Panc1 (cell line): ENCODE measurements around the gene PARP15. TPM values are rescaled to one million over a fixed set of nuclear protein-coding genes. Genes with fewer than 3 reads are reported as not detected.

Experiments used
- ATAC-seq: fragments of 200-7000 bp; cut with Tn5 transposase; 2 replicates; pipeline ENCODE4 v1.9.1; 2020; ENCODE audit warnings: mild to moderate bottlenecking, moderate library complexity
- BruUV-seq: library from RNA; stranded (reverse); fragments of 400-500 nt; replicated peaks from 2 replicates; lab custom pipeline; 2021; lab: Mats Ljungman, UMichigan
- CTCF ChIA-PET: fragments of 300-600 bp; sonication (Branson Sonifier 250); formaldehyde crosslinking; loops from one replicate; lab custom pipeline; 2022; ENCODE audit warnings: antibody characterized with exemption; lab: Charles Lee
- POLR2A ChIA-PET: fragments of 300-600 bp; sonication (Branson Sonifier 250); formaldehyde crosslinking; loops from one replicate; lab custom pipeline; 2022; ENCODE audit warnings: antibody characterized with exemption; lab: Charles Lee
- DNase-seq: peaks from one replicate; pipeline ENCODE4 v3.0.0-alpha.2; 2010; ENCODE audit warnings: low read depth, low spot score
- H3K27ac ChIP-seq: 2 replicates; pipeline ENCODE4 v1.5.1; 2011; ENCODE audit warnings: mild to moderate bottlenecking, low read length, inconsistent platforms
- H3K27me3 ChIP-seq: fragments of 200-500 bp; sonication (Bioruptor generic); 2 replicates; pipeline ENCODE4 v1.6.0; 2014; ENCODE audit warnings: low read length, inconsistent platforms; ENCODE audit not compliant: control insufficient read depth, insufficient read depth
- H3K36me3 ChIP-seq: fragments of 200-500 bp; sonication (Bioruptor generic); 2 replicates; pipeline ENCODE4 v1.5.1; 2014; ENCODE audit warnings: inconsistent platforms, mild to moderate bottlenecking, low read length, moderate library complexity; ENCODE audit not compliant: control insufficient read depth, insufficient read depth
- H3K4me1 ChIP-seq: 2 replicates; pipeline ENCODE4 v1.5.1; 2011; ENCODE audit warnings: inconsistent platforms, mild to moderate bottlenecking, low read length, moderate library complexity; ENCODE audit not compliant: control insufficient read depth, insufficient read depth
- H3K4me3 ChIP-seq, 2 experiments: 2 replicates each; pipeline ENCODE4 v1.5.1; 2011 to 2012; ENCODE audit warnings: low read depth in 2 of 2, low read length in 2 of 2, mild to moderate bottlenecking in 2 of 2, inconsistent platforms in 1 of 2, moderate library complexity in 1 of 2
- H3K9me3 ChIP-seq: fragments of 200-500 bp; sonication (Bioruptor generic); 2 replicates; pipeline ENCODE4 v1.5.1; 2014; ENCODE audit warnings: low read depth, mild to moderate bottlenecking, inconsistent platforms, low read length, moderate library complexity; ENCODE audit not compliant: control insufficient read depth, insufficient read depth
- CTCF ChIP-seq: fragments of 450-650 bp; IDR thresholded peaks from 2 replicates; pipeline ENCODE4 v1.5.1; 2017; ENCODE audit warnings: mild to moderate bottlenecking
- POLR2AphosphoS5 ChIP-seq: IDR thresholded peaks from 2 replicates; pipeline ENCODE4 v1.6.1; 2012; ENCODE audit warnings: mild to moderate bottlenecking, low read depth, low read length, moderate library complexity
- REST ChIP-seq, 2 experiments: IDR thresholded peaks; 2 replicates each; pipeline ENCODE4 v1.6.1; 2011 to 2012; ENCODE audit warnings: low read depth in 2 of 2, control low read depth in 1 of 2, low read length in 1 of 2, mild to moderate bottlenecking in 1 of 2, moderate library complexity in 1 of 2; ENCODE audit not compliant: insufficient read depth in 1 of 2
- SIN3A ChIP-seq: IDR thresholded peaks from 2 replicates; pipeline ENCODE4 v1.6.1; 2012; ENCODE audit warnings: low read depth, mild to moderate bottlenecking, low read length, moderate library complexity, borderline replicate concordance; ENCODE audit not compliant: insufficient read depth
- TCF7L2 ChIP-seq: IDR thresholded peaks from 2 replicates; pipeline ENCODE4 v1.6.1; 2011; ENCODE audit warnings: mild to moderate bottlenecking, low read depth, low read length, inconsistent platforms
- in situ Hi-C: cut with HindIII; loops from 2 replicates; pipeline ENCODE4 v1.10.0; 2016; ENCODE audit warnings: low sequenced_read_pairs, low pct_unique_long_range_greater_than_20kb
- intact Hi-C: fragments of 100-400 bp; cut with micrococcal nuclease; formaldehyde crosslinking; loops from one replicate; pipeline ENCODE4 v1.10.0; 2022; ENCODE audit not compliant: unreplicated experiment
- total RNA-seq: library from RNA; stranded (reverse); gene quantifications from one replicate; pipeline ENCODE4 v1.2.1, GENCODE V29; 2021; ENCODE audit not compliant: unreplicated experiment

The PARP15 gene
- total RNA-seq, 1 experiment from 2014 or later = 0.21 TPM

- ATAC-seq (no peak), DNase-seq (no peak)
- POLR2A ChIA-PET = no interaction called here
- H3K27ac ChIP-seq = no peak overlapping the region
- in situ Hi-C loops = no loop called here
- intact Hi-C loops = no loop called here
- CTCF ChIA-PET = no interaction called here
- H3K27me3 ChIP-seq = 0 out of 2 replicates have a peak, but pooled peaks cover 3% of the 10 kb centered on the region
- no peak for TF ChIP-seq SIN3A
- TF ChIP-seq POLR2AphosphoS5 = no peak
- TF ChIP-seq REST (IDR thresholded peaks at IDR 0.05; ENCODE audit: insufficient read depth in 1 of 2, low read depth in 2 of 2, low read length in 1 of 2) = no peak
- TF ChIP-seq CTCF = no peak
- no peak for TF ChIP-seq TCF7L2
- no peak overlapping the region for H3K4me3 ChIP-seq
- H3K36me3 ChIP-seq = no peaks in the 10 kb centered on the region
- no peaks in the 10 kb centered on the region for H3K9me3 ChIP-seq
- no peaks in the 10 kb centered on the region for H3K4me1 ChIP-seq
- no TSS peak for BruUV-seq
Observed at GRCh38 chr3:122589297-122589696, 11.8 kb downstream of the PARP15 start.

- ChIA-PET POLR2A (no interaction called here), CTCF (no interaction called here)
- intact Hi-C loops (no loop called here), in situ Hi-C loops (no loop called here)
- Histone ChIP-seq H3K9me3 (no peaks in the 10 kb centered on the region), H3K36me3 (no peaks in the 10 kb centered on the region), H3K27ac (no peak overlapping the region), H3K27me3 (0 out of 2 replicates have a peak, but pooled peaks cover 3% of the 10 kb centered on the region), H3K4me3 (no peak overlapping the region), H3K4me1 (no peaks in the 10 kb centered on the region)
- BruUV-seq = no TSS peak
- no peak for DNase-seq
- no peak for TF ChIP-seq REST (IDR thresholded peaks at IDR 0.05; ENCODE audit: insufficient read depth in 1 of 2, low read depth in 2 of 2, low read length in 1 of 2)
- no peak for TF ChIP-seq POLR2AphosphoS5
- TF ChIP-seq SIN3A = no peak
- TF ChIP-seq CTCF = no peak
- TF ChIP-seq TCF7L2 = no peak
- no peak for ATAC-seq
Observed at GRCh38 chr3:122590610-122591009, 13.2 kb downstream of the PARP15 start.
